NCI-H69 (cell line): Measurements from ENCODE around the gene ABHD6.
"Not testable (repeated sequence)": the region's sequence is repeated elsewhere in the genome, so short reads cannot be mapped to it uniquely, and the experiment has no call there.

ENCODE experiments used
- DNase-seq: peaks from one replicate; lab custom pipeline; 2025; lab: John Stamatoyannopoulos, UW

ABHD6 gene

GRCh38 chr3:58274027-58274614 lies 36.5 kb downstream of the ABHD6 start:
- no peak for DNase-seq

DNA sequence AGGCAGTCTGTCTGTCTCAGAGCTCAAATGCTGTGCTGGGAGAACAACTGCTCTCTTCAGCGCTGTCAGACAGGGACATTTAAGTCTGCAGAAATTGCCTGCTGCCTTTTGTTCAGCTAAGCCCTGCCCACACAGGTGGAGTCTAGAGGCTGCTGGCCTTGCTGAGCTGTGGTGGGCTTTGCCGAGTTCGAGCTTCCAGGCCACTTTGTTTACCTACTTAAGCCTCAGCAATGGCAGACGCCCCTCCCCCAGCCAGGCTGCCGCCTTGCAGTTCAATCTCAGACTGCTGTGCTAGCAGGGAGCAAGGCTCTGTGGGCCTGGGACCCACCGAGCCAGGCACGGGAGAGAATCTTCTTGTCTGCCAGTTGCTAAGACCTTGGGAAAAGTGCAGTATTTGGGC lies 43.5 kb downstream of the ABHD6 start:
- DNase-seq = no peak

DNA sequence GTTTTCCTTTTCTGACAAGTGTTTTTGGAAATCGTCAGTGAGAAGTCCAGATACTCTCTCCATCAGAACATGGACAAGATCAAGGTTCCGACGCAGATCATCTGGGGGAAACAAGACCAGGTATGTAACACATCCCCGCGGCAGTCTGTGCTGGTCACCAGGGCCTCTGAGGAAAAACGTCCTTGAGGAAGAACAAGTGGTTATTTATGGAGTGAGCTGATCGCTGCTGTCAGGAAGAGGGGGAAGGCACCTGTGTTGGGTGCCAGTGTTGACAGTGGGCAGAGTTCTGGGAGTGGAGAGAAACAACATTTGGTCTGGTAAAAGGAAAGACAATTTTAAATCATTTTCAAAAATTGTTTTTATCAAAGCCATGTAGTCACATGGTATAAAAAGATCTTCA lies 47.7 kb downstream of the ABHD6 start:
- DNase-seq = no peak

DNA sequence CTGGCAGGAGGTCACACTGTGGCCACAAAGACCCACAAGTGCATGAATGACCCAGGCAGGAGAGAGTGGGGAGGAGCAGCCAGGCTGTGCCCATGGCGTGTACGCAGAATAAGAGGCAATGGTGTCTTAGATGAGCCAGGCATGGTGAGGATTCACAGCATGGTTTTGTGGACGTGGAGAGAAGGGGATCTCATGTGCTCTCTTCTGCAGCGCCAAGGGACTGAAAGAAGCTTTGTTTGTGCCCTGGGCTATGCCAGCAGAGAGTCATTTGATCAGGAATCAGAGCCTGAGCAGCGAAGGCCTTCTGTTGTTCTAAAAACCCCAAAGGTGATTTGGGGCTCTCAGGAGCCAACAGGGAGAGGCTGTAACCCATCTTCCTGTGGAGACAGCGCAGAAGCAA lies 49.8 kb downstream of the ABHD6 start:
- DNase-seq = no peak

GRCh38 chr3:58288011-58288728 lies 50.6 kb downstream of the ABHD6 start:
- no peak for DNase-seq

- DNase-seq = not testable (repeated sequence)
Observed at GRCh38 chr3:58288964-58289613, 51.5 kb downstream of the ABHD6 start.

- not testable (repeated sequence) for DNase-seq
Observed at GRCh38 chr3:58290446-58290845, 52.9 kb downstream of the ABHD6 start.

- no peak for DNase-seq
Observed at GRCh38 chr3:58291671-58292338, 54.2 kb downstream of the ABHD6 start.

DNA sequence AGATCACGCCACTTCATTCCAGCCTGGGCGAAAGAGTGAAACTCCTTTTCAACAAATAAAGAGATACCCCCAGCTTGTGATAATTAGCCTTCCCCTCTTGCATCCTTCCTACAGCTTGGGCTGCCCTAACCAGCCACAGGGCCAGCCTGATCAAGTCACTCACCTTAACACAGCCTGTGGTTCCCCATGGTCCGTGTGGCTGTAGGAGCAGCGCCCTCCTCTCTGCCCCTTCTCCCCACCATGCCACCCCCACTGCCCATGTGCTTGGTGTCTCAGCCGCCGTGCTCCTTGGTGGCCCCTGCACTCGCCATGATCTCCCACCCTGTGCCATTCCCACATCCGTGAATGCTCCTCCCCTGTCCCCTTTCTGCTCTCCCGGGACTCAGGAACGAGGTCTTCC lies 55.3 kb downstream of the ABHD6 start:
- no peak for DNase-seq

DNA sequence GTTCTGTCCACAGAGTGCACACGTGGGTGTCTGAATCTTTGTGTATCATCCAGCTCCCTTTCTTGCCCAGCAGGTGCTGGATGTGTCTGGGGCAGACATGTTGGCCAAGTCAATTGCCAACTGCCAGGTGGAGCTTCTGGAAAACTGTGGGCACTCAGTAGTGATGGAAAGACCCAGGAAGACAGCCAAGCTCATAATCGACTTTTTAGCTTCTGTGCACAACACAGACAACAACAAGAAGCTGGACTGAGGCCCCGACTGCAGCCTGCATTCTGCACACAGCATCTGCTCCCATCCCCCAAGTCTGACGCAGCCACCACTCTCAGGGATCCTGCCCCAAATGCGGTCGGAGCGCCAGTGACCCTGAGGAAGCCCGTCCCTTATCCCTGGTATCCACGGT lies 55.9 kb downstream of the ABHD6 start:
- no peak for DNase-seq

DNA sequence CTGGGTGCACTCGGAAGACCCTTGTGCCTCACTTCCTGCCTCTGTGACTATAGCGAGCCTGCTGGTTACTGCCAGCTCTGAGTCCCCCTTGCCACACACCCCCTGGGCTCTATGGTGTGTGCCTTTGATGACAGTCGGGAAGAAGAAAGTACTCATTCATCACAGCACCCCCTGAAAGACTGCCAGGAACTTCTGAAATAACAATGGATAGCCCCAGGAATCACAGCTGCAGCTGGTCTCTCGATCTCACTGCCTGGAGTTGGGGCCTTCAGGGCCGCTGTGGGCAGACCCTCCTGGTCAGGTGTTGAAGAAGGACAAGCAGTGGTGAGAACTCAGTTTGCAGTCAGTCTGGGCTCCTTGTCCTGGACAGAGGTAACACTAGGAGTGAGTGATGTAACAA lies 58.7 kb downstream of the ABHD6 start:
- no peak for DNase-seq

- DNase-seq = no peak
Observed at GRCh38 chr3:58296843-58297242, 59.3 kb downstream of the ABHD6 start.

DNA sequence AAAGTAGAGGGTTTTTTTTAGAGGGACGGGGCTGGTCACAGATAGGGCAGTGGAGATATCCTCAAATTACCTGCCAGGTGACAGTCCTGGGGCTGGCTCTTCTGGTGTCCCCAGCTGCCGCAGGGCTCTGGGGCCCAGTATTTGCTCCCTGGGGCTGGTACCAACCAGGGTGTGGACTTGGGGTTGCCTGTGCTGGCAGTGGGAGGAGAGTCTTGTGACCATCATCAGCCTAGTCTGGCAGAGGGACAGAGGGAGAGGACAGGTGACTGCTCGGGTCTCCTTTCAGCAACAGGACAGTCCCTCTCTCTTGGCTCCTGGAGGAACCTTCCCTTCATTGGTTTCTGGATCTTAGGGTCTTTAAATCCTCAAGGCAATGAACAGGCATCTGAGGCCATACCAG lies 60.6 kb downstream of the ABHD6 start:
- no peak for DNase-seq

- no peak for DNase-seq
Observed at GRCh38 chr3:58299075-58299474, 61.5 kb downstream of the ABHD6 start.

DNA sequence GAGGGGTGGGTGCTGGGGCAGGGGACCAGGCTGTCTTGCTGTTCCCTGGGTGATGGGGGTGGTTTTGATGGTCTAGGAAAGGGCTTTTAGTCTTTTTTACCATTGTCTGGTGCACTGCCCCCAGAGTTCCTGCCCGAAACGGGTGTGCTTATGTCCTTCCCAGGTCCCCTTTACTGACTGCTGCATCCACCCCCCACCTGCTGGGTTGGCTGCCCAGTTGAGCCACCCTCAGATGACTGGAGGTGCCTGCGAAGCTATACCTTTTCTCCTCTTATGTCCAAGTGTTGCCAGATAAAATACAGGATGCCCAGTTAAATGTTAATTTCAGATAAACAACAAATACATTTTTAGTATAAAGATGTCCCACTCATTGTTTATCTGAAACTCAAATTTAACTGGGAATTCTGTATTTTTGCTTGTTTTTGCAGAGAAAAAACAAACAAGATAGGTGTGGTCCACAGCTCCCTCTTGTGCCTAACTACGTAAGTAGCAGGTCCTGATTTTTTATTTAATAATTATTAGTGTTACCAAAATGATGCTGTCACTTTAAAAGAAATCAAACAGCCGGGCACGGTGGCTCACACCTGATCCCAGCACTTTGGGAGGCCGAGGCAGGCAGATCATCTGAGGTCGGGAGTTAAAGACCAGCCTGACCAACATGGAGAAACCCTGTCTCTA lies 62.4 kb downstream of the ABHD6 start:
- DNase-seq = peak; percentile 14

DNA sequence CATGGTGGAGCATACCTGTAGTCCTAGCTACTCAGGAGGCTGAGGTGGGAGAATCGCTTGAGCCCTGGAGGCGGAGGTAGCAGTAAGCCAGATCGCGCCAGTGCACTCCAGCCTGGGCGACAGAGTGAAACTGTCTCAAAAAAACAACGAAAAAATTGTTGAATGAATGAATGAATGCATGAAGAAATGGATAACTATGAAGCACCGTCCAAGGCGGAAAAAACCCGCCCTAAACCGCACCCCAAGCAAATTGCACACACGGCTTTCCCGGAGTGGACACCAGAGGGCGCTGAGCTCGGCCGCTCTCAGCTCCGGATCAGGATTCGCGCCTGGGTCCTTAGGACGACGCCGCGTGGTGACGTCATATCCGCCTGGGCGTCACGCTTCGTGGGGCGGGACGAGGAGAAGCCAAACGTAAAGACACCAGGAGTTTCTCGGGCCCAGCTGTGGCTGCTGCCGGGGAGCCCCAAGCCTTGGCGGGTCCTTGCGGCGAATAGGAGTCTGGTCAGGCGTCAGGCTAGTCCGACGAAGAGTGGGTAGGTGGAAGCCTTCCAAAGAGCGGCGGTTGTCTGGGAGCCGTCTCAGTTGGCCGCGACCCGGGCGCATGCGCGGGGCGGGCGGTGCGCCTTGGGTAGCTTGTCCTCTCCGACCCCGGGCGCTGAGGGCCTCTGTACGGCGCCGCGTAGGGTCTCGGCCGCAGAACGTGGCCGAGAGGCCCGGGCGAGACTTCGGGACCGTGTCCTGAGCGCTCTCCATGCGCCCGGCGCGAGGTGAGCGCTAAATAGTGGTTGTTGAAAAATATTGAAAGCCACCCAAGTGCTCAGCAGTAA lies 68.5 kb downstream of the ABHD6 start, which contains the start of the genes HTD2 and RPP14:
Gene HTD2, plus strand, starts transcription at position 639 of the 830 bp plus-strand sequence. CDS start 11,094 bp downstream, outside the sequence.
Gene RPP14, plus strand, starts transcription at position 364 of the 830 bp plus-strand sequence. CDS start 4,085 bp downstream, outside the sequence.
- DNase-seq = peak; percentile 95

DNA sequence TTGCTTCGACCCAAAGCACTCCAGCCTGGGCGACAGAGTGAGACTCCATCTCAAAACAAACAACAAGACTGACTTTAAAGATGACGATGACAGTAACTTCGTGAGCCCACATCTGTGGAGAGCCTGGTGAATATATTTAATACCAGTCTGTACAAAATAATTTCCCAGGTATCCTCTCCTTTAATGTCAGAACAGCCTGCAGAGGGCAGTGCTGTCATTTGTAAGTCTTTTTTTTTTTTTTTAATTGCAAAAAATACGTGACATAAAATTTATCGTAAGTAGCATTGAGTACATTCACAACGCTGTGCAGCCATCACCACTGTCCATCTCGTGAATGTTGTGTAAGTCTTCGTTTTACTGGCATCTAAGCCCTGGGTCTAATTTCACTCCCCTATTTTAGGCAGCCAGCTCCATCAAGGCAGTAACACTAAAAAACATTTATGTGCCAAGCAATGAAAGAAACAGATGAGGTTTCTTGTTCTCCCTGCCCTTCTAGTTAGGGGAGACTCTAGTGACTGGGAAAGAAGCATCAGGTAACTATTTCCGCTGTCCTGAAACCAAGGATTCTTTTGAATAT lies 70.1 kb downstream of the ABHD6 start:
- peak; percentile 23 for DNase-seq

DNA sequence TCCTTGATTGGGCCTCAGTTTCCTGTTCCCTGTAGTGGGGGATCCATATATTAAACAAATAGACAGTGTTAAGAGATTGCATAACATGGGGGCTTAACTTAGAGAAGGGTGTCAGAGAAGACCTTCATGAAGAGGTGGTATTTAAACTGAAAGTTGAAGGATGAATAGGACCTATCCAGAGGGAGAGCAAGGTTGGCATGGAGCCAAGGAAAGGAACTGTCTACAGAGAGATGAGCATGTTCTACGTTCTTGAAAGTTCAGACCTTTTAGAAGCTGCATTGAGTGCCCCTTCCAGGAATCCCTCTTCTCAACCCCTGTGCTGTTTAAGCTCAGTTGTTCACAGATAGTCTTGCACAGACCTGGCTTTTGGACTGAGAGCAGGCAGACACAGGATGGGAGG lies 71.1 kb downstream of the ABHD6 start:
- DNase-seq = peak; percentile 2

- DNase-seq = no peak
Observed at GRCh38 chr3:58317811-58318210, 80.2 kb downstream of the ABHD6 start.

GRCh38 chr3:58321791-58322190 lies 84.2 kb downstream of the ABHD6 start:
- DNase-seq = no peak

DNA sequence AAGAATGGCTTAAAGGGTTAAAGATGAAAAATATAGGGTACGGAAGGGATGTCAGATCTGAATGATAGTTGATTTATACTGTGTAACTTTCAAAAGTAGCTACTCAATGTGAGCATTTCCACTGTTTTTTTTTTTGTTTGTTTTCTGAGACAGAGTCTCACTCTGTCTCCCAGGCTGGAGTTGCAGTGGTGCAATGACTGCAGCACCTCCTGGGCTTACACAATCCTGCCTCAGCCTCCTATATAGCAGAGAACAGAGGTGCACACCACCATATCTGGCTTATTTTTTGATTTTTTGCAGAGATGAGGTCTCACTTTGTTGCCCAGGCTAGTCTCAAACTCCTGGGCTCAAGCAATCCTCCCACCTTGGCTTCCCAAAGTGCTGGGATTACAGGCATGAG lies 85.2 kb downstream of the ABHD6 start:
- DNase-seq = no peak
